Stimulated activated CD4-positive, alpha-beta T cell treated with anti-CD3 and anti-CD28 coated beads, Interleukin-4, amount 100 ng/mL, for 48 hours (primary cell): ENCODE results near the gene KCTD11.

Experiments used
- DNase-seq, 2 donors: peaks; one replicate each; pipeline ENCODE4 v3.0.0-alpha.2; 2020; ENCODE audit warnings: low read depth in 2 of 2

The KCTD11 gene

DNA sequence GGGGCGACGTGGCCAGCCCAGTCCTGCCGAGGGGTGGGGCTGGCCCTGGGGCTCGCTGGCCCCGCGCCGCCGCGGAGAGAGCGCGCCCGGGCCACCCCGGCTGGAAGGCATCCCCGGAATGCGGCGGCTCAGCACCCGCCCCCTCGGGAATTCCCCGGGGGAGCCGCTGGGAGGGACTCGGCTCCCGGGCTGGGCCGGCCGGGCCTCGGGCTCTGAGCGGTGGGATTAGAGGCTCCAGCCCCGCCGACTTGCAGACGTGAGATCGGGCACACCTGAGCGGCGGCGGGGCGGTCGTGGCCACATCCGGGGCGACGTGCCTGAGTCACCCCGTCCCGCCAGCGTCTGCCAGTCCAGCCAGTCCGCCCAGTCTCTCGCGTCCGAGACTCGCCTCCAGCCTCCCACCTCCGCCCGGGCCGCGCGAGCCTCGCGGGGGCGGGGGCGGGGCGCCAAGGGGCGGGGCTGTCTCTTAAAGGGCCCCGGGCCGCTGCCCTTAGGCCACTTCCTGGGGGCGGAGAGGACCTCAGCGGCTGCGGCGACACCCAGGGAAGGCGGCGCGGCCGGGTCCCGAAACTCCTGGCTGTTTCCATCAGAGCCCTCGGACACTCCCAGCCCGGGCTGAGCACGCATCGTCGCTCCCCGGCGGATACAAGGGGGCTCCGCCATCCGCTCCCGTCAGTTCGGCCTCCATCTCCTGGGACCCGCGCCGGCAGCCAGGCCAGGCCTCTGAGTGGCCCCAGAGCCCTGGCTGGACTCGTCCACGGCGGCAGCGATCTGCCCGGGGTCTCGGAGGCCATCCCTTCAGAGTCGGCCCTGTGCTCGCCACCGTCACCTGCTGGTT lies at the start of gene KCTD11:
Gene KCTD11, plus strand, starts transcription at position 498 of the 838 bp plus-strand sequence.
- peak; percentile 65 to 74 for DNase-seq

- DNase-seq = no peak
Observed at GRCh38 chr17:7304179-7304578, 47.8 kb upstream of the KCTD11 start.

- DNase-seq = peak; percentile 100
Observed at GRCh38 chr17:7306911-7307685, 44.9 kb upstream of the KCTD11 start, which contains the start of gene EIF5A. Gene EIF5A, plus strand, starts transcription at chr17:7307628. Its CDS starts 2,008 bp downstream, at chr17:7309636.

DNA sequence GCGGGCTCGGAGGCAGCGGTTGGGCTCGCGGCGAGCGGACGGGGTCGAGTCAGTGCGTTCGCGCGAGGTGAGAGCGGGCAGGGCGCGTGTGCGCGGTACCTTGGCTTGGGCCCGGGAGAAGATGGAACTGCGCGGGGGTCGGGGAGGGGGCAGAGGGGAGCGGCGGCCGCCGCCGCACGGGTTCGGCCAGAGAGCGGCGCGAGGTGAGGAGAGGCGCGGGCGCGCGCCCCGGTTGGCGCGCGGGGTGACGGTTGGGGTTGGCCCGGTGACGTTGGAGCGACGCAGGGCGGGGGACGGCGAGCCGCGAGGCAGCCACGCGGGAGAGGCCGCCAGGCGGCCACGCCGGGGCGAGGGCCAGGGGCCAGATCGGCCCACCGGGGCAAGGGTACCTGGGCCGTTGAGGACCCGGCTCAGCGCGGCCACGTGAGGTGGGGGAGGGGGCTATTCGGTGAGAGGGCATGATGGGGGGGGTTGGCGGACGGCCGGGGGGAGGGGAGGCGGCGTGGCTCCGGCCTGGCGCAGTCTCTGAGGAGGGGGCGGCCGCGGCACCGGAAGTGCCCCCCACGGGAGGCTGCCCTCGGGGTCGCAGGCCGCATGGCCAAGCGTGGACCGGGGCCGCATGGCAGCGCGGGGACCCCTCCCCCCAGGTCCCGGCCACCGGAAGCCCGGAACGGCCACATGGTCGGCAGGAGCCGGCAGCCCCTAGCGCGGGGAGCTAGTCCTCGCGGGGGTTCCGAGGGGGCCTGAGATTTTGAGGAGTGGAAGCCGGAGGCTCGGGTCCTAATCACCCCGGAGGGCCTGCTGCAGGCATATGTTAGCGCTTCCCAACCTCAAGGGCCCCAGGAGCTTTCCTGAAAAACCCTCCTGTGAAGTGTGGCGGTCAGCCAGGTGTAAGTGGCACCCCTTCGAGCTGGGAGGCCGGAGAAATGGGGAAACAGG lies 44.0 kb upstream of the KCTD11 start:
- peak; percentile 33 to 37 for DNase-seq

- DNase-seq = peak; percentile 61 to 75
Observed at GRCh38 chr17:7308625-7309433, 43.1 kb upstream of the KCTD11 start.

DNA sequence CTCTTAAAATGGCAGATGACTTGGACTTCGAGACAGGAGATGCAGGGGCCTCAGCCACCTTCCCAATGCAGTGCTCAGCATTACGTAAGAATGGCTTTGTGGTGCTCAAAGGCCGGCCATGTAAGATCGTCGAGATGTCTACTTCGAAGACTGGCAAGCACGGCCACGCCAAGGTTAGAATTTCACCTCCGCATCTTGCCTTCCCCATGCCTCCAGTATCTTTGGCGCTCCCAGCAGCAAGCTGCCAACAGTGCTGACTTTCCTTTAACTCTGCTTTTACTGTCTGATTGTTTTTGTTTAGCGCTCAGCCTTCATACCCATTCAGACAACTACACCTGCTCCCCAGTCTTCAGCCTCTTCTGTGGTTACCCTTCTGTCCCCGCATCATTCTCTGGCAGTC lies 42.3 kb upstream of the KCTD11 start:
- DNase-seq = no peak

GRCh38 chr17:7311110-7311705 lies 40.8 kb upstream of the KCTD11 start:
- DNase-seq = no peak

GRCh38 chr17:7312432-7313087 lies 39.4 kb upstream of the KCTD11 start:
- no peak for DNase-seq

DNA sequence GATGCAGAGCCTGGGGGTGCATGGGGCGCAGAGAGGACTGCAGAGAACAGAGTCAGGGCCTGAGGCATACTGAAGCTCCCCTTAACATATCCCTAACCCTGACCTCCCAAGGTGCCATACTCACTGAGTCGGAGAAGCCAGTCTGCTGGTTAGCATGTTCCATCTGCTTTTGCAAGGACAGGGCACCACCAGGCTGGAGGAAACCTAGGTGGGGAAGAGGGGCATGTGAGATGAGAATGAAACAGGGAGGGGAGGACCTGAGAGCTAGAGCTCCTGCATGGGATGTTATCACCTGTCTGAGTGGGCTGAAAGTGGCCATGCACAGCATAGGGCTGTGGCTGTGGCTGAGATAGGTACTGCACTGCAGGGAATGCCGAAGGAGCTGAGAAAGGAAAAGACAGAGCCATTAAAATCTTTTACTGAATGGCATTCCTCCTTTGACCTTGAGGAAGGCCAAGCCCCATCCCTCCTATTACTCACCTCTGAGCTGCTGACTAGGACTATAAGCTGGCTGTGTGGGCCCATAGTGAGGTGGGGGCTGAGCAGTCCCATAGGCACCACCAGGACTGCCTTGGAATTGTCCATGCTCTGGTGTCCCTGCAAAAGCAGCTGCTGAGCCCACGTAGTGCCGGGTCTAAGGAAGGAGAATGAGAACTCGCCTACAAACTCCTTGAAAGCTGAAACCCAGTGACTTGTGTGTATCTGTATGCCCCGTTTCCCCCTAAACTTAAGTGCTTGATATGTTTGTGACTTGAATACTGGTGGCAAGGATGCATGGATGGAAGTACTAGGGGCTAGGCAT lies 38.7 kb upstream of the KCTD11 start:
- DNase-seq = no peak

DNA sequence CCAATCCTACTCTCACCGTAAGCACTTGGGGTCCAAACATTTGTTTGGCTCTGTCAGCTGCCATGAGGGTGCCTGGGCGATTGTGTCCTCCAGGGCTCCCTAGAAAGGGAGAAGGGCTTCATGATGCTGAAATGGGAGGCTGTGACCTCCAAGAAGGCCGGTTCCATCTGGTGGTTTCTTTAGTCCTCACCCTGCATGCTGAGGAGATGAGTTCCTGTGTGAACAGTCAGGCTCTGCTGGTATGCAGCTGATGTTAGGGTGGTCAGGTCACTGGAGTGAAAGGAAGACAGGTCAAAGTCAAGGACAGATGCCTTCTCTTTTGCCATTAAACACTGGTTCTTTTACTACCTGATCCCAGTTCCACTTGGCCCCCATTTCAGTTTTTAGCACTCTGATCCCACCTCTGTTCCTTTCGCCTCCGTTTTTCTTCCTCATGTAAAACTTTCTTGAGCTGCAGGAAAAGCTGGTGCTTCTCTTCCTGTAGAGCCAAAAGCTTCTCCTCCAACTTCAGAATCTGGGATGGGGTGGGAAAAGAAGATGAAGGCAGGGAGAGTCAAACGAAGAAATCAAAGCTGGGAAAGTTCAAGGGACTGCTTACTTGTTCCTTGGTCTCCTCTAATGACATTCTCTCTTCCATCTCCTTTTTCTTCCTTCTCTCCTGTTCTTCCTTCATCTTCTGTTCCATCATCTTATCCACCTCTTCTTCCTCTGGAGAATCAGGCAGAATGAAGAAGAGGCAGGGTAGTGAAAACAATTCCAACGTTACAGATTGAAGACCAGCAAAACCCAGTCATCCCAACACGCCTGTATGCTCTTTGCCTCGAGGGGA lies 37.9 kb upstream of the KCTD11 start:
- DNase-seq = no peak

DNA sequence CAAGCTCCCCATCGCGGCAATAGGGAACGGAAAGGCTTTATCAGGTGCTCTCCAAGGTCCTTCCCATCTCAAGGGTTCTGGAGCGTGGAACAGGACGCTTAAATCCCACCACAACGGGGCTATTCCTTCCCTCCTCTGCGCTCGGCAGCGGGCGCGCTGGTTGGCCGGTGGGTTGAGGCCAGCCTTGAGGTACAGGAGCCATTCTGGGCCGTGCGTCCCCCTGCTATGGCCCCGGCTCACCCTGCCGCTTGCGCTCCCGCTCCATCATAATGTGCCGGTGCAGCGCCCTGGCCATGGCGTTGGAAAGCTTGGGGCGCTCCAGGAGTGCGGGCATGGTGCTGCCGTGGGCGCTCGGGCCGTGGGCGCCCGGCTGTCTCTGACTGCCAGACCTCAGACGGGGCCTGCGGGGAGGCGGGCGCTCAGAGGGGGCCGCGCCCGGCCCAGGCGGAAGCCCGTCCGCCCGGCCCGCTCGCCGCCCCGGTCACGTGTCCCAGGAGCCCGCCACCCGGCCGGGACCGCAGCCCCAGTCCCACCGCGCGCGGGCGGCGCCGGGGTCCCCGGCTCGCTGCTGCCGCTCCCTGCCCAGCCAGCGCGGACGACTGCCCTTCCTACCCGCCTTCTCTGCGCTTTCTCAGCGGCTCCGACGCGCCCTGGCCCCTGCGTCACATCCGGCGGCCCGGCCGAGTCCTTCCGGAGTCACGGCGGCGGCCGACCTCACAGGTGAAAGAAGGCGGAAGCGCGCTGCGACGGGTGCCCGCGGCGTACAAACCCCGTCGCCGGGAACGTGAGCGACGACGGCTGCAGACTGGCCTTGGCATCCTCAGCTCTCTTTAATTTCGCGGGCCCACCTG lies 37.0 kb upstream of the KCTD11 start, which contains the start of gene GPS2:
Gene GPS2, minus strand, starts transcription at position 642 of the 851 bp plus-strand sequence. Its CDS starts 308 bp downstream, at position 334.
- peak; percentile 92 to 94 for DNase-seq

GRCh38 chr17:7315570-7316235 lies 36.3 kb upstream of the KCTD11 start:
- no peak for DNase-seq

DNA sequence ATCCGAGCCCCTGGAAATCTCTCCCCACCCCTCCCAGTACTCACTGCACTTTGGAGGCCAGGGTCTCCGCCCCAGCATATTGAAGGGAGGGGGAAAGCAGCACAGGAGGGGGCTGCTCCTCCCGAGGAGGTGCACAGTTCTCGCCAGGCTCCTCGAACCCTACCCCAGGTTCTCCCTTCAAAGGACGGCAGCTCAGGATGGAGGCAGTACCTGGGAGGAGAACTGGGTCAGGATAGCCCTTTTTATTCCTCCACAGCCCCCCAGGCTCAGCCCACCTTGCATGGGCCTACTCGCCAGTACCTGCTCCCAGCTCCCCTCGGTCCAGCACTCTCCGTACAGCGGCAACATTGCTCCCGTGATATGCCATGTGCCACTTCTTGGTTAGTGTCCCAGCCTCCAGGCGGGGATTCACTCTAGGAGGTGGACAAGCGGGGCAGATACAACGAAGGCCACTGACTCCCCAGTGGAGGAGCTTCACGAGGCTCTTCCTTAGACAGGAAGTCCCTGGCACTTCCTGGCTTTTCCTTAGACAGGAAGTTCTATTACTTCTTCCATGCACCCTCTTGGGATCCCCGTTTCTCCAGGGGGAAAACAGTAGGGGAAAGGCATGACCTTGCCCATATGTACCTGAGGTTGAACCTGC lies 34.7 kb upstream of the KCTD11 start:
- DNase-seq = no peak

GRCh38 chr17:7318121-7318860 lies 33.7 kb upstream of the KCTD11 start:
- no peak for DNase-seq

GRCh38 chr17:7321466-7321865 lies 30.5 kb upstream of the KCTD11 start:
- no peak for DNase-seq
